OCI-LY7 (cell line): ENCODE measurements around the gene LCN6. TPM values are rescaled to one million over a fixed set of nuclear protein-coding genes. Genes with fewer than 3 reads are reported as not detected.

ENCODE experiments used
- BruUV-seq: library from RNA; stranded (reverse); fragments of 400-500 nt; replicated peaks from 2 replicates; lab custom pipeline; 2021; lab: Mats Ljungman, UMichigan
- CTCF ChIA-PET: fragments of 300-600 bp; sonication (Branson Sonifier 250); formaldehyde crosslinking; loops from one replicate; lab custom pipeline; 2022; ENCODE audit warnings: antibody characterized with exemption; ENCODE audit not compliant: unreplicated experiment; lab: Charles Lee
- POLR2A ChIA-PET: fragments of 300-600 bp; sonication (Branson Sonifier 250); formaldehyde crosslinking; loops from one replicate; lab custom pipeline; 2022; ENCODE audit warnings: antibody characterized with exemption; lab: Charles Lee
- DNase-seq: peaks from one replicate; pipeline ENCODE4 v3.0.0-alpha.2; 2015; ENCODE audit warnings: low spot score
- H2AFZ ChIP-seq: fragments of 200-600 bp; sonication (generic), shearing (Covaris generic); 2 replicates; pipeline ENCODE4 v1.6.1; 2014; ENCODE audit warnings: mild to moderate bottlenecking, antibody characterized with exemption, low read length, moderate library complexity
- H3K27ac ChIP-seq: fragments of 200-600 bp; sonication (generic); 2 replicates; pipeline ENCODE4 v1.5.1; 2014; ENCODE audit warnings: mixed run types, low read depth, mild to moderate bottlenecking, moderate library complexity, low read length, inconsistent platforms; ENCODE audit not compliant: poor library complexity, severe bottlenecking
- H3K36me3 ChIP-seq: fragments of 200-600 bp; sonication (generic); 2 replicates; pipeline ENCODE4 v1.6.1; 2014; ENCODE audit warnings: mild to moderate bottlenecking, antibody characterized with exemption, low read length, moderate library complexity, mixed read lengths; ENCODE audit not compliant: insufficient read depth
- H3K4me1 ChIP-seq: fragments of 200-600 bp; sonication (generic); 2 replicates; pipeline ENCODE4 v1.5.1; 2014; ENCODE audit warnings: mild to moderate bottlenecking, low read length; ENCODE audit not compliant: insufficient read depth, poor library complexity, severe bottlenecking
- H3K4me2 ChIP-seq: fragments of 200-600 bp; sonication (generic); 2 replicates; pipeline ENCODE4 v1.6.1; 2014; ENCODE audit warnings: mild to moderate bottlenecking, low read length
- H3K4me3 ChIP-seq: fragments of 200-600 bp; sonication (generic); 2 replicates; pipeline ENCODE4 v1.5.1; 2014; ENCODE audit warnings: mild to moderate bottlenecking, low read depth, low read length; ENCODE audit not compliant: poor library complexity, severe bottlenecking
- H3K79me2 ChIP-seq: fragments of 200-600 bp; sonication (generic); 2 replicates; pipeline ENCODE4 v1.6.1; 2016; ENCODE audit warnings: low read depth, mild to moderate bottlenecking, low read length, moderate library complexity, mixed read lengths; ENCODE audit not compliant: insufficient read depth
- H3K9me2 ChIP-seq: fragments of 200-600 bp; sonication (generic); 2 replicates; pipeline ENCODE4 v1.6.1; 2016; ENCODE audit warnings: mild to moderate bottlenecking, low read length, mixed read lengths; ENCODE audit not compliant: insufficient read depth
- H3K9me3 ChIP-seq: fragments of 200-600 bp; sonication (generic); 2 replicates; pipeline ENCODE4 v1.6.1; 2014; ENCODE audit warnings: mild to moderate bottlenecking, mixed run types, low read length, mixed read lengths
- H4K20me1 ChIP-seq: fragments of 200-600 bp; sonication (generic); 2 replicates; pipeline ENCODE4 v1.6.1; 2014; ENCODE audit warnings: mild to moderate bottlenecking, antibody characterized with exemption, low read length, moderate library complexity, mixed read lengths; ENCODE audit not compliant: insufficient read depth
- EZH2phosphoT487 ChIP-seq: fragments of 200-600 bp; sonication (generic); IDR thresholded peaks from 2 replicates; pipeline ENCODE4 v1.6.1; 2018; ENCODE audit warnings: low read depth, borderline replicate concordance, mild to moderate bottlenecking, mixed run types, antibody characterized with exemption, low read length, moderate library complexity, mixed read lengths
- intact Hi-C: fragments of 100-400 bp; cut with micrococcal nuclease; formaldehyde crosslinking; loops from one replicate; pipeline ENCODE4 v1.10.0; 2022; ENCODE audit not compliant: unreplicated experiment
- total RNA-seq, 2 experiments: library from RNA; depleted of rRNA in 1 of 2; stranded (reverse); fragments of >200 nt in 1 of 2; shearing (Covaris generic) in 1 of 2; gene quantifications; 2 replicates each; pipeline ENCODE4 v1.2.3, GENCODE V29; 2014 to 2022
- TF ChIP-seq, protein P1 (sequence below): fragments of 200-600 bp; sonication (generic); conservative IDR thresholded peaks from 2 replicates; pipeline ENCODE4 v1.5.1; 2014; ENCODE audit warnings: mild to moderate bottlenecking, antibody characterized with exemption, low read length, moderate library complexity, mixed read lengths

Gene LCN6
- total RNA-seq, 2 experiments from 2014 or later = not detected

DNA sequence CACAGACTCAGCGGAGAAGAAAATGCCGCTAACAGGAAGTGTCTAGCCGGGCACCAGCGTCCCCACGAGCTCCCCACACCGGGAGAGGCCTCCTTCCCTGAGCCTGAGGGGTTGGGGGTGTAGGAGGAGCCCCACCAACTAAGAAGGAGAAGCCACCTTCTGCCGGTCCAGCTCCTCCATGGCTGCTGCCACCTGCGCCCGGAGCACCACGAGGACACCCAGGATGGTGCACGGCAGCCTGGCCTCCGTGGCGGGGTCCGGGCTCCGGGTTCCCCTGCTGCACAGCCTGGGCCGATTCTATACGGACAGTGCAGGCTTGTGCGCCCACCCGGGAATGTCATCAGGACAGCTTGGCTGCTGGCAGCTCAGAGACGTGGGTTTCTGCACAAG lies 9.4 kb upstream of the LCN6 start:
- Histone ChIP-seq H3K27ac (no peak overlapping the region), H4K20me1 (no peaks in the 10 kb centered on the region), H3K79me2 (no peaks in the 10 kb centered on the region), H3K9me2 (no peaks in the 10 kb centered on the region), H3K9me3 (peaks cover under 1% of the 10 kb centered on the region; the same call in 1 of the 2 replicates), H2AFZ (no peak overlapping the region), H3K4me1 (no peaks in the 10 kb centered on the region), H3K4me2 (no peak overlapping the region), H3K36me3 (no peaks in the 10 kb centered on the region), H3K4me3 (no peak overlapping the region)
- POLR2A ChIA-PET = no interaction called here
- DNase-seq = no peak
- no TSS peak for BruUV-seq
- intact Hi-C loops = no loop called here
- CTCF ChIA-PET = interaction anchor here (0.6 to 0.7 kb wide), 2 partner anchors 34 to 605 kb away, joined by 3 read pairs; no protein-coding TSS in a partner anchor
- TF ChIP-seq EZH2phosphoT487 = no peak
- TF ChIP-seq, protein P1, sequence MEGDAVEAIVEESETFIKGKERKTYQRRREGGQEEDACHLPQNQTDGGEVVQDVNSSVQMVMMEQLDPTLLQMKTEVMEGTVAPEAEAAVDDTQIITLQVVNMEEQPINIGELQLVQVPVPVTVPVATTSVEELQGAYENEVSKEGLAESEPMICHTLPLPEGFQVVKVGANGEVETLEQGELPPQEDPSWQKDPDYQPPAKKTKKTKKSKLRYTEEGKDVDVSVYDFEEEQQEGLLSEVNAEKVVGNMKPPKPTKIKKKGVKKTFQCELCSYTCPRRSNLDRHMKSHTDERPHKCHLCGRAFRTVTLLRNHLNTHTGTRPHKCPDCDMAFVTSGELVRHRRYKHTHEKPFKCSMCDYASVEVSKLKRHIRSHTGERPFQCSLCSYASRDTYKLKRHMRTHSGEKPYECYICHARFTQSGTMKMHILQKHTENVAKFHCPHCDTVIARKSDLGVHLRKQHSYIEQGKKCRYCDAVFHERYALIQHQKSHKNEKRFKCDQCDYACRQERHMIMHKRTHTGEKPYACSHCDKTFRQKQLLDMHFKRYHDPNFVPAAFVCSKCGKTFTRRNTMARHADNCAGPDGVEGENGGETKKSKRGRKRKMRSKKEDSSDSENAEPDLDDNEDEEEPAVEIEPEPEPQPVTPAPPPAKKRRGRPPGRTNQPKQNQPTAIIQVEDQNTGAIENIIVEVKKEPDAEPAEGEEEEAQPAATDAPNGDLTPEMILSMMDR = no peak

DNA sequence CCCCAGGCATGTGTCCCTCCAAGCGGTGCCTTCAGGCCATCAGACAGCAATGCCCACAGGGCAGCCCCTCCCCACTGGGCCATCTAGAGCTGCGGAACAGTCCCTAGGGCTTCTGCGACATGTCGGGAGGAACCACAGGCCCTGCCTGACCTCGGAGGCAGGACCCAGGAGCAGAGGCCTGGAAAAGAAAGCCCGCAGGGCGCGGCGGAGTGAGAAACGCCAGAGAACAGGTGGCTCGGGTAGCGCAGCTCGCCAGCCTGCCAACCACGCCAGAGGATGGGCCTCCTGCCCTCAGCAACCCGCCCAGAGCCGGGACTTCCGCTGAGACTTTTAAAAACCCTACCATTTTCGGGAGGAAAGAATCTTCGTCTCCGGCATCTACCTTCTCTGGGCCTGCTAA lies 9.0 kb upstream of the LCN6 start:
- Histone ChIP-seq H3K9me2 (no peaks in the 10 kb centered on the region), H3K4me2 (no peak overlapping the region), H4K20me1 (no peaks in the 10 kb centered on the region), H3K27ac (no peak overlapping the region), H3K4me3 (no peak overlapping the region), H3K79me2 (no peaks in the 10 kb centered on the region), H2AFZ (no peak overlapping the region), H3K36me3 (no peaks in the 10 kb centered on the region), H3K9me3 (peaks cover 5% of the 10 kb centered on the region; the same call in 1 of the 2 replicates), H3K4me1 (no peaks in the 10 kb centered on the region)
- no TSS peak for BruUV-seq
- ChIA-PET CTCF (interaction anchor here (0.6 to 0.7 kb wide), 2 partner anchors 34 to 604 kb away, joined by 3 read pairs; no protein-coding TSS in a partner anchor), POLR2A (no interaction called here)
- no peak for TF ChIP-seq EZH2phosphoT487
- TF ChIP-seq, protein P1 = no peak
- intact Hi-C loops = no loop called here
- DNase-seq = no peak

DNA sequence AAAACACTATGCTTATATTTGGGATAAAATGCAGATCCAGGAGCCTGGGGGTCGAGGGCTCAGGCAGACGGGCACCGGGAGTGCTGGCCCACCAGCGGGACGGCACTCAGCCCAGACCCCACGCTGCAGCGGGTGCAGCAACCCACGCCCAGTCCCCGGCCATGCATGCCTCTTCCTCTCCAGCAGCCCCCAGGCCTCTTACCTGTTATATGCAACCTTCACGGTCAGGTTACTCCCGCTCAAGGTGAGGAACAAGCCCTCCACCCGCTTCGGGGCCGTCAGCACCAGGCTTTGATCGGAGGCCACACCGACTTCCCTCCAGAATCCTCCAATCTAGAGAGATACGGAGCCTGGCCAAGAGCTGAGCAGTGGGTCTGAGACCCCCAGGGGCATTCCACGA lies 8.5 kb upstream of the LCN6 start:
- DNase-seq = no peak
- ChIA-PET CTCF (no interaction called here), POLR2A (no interaction called here)
- intact Hi-C loops = no loop called here
- Histone ChIP-seq H3K4me1 (no peaks in the 10 kb centered on the region), H3K4me3 (no peak overlapping the region), H2AFZ (no peak overlapping the region), H3K9me3 (peaks cover 10% of the 10 kb centered on the region; the same call in 1 of the 2 replicates), H3K27ac (no peak overlapping the region), H4K20me1 (no peaks in the 10 kb centered on the region), H3K36me3 (no peaks in the 10 kb centered on the region), H3K79me2 (no peaks in the 10 kb centered on the region), H3K9me2 (no peaks in the 10 kb centered on the region), H3K4me2 (no peak overlapping the region)
- BruUV-seq = no TSS peak
- TF ChIP-seq EZH2phosphoT487 = no peak
- TF ChIP-seq, protein P1 = no peak
